Stimulated activated CD4-positive, alpha-beta T cell treated with anti-CD3 and anti-CD28 coated beads, Interleukin-2, amount 100 ng/mL, for 48 hours (primary cell): ENCODE results near the gene KNDC1.
A peak's percentile ranks its signal among the peaks of the same experiment; 100 is the strongest.
"Not testable (repeated sequence)": the region's sequence is repeated elsewhere in the genome, so short reads cannot be mapped to it uniquely, and the experiment has no call there.

Experiments used
- DNase-seq, 2 donors: peaks; one replicate each; pipeline ENCODE4 v3.0.0-alpha.2; 2020

The KNDC1 gene

GRCh38 chr10:133127291-133128125, 32.5 kb upstream of the KNDC1 start:
- DNase-seq, result peak; percentile 48

DNA sequence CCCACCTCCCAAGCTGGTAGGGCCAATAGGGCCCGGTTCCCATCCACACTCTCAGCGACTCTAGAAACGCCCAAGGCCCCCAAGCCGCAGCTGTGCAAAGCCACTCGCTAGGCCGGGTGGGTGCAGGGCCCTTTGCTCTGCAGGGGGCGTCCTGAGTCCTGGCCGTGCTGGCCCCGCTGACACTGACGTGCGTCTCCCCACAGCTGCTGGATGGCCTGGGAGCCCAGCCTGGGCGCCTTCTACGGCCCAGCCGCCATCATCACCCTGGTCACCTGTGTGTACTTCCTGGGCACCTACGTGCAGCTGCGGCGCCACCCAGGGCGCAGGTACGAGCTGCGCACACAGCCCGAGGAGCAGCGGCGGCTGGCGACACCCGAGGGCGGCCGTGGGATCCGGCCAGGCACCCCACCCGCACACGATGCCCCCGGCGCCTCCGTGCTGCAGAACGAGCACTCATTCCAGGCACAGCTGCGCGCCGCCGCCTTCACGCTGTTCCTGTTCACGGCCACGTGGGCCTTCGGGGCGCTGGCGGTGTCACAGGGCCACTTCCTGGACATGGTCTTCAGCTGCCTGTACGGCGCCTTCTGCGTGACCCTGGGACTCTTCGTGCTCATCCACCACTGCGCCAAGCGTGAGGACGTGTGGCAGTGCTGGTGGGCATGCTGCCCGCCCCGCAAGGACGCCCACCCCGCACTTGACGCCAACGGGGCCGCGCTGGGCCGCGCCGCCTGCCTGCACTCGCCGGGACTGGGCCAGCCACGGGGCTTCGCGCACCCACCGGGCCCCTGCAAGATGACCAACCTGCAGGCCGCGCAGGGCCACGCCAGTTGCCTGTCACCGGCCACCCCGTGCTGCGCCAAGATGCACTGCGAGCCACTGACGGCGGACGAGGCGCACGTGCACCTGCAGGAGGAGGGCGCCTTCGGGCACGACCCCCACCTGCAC, 31.6 kb upstream of the KNDC1 start:
- DNase-seq, result no peak

DNA sequence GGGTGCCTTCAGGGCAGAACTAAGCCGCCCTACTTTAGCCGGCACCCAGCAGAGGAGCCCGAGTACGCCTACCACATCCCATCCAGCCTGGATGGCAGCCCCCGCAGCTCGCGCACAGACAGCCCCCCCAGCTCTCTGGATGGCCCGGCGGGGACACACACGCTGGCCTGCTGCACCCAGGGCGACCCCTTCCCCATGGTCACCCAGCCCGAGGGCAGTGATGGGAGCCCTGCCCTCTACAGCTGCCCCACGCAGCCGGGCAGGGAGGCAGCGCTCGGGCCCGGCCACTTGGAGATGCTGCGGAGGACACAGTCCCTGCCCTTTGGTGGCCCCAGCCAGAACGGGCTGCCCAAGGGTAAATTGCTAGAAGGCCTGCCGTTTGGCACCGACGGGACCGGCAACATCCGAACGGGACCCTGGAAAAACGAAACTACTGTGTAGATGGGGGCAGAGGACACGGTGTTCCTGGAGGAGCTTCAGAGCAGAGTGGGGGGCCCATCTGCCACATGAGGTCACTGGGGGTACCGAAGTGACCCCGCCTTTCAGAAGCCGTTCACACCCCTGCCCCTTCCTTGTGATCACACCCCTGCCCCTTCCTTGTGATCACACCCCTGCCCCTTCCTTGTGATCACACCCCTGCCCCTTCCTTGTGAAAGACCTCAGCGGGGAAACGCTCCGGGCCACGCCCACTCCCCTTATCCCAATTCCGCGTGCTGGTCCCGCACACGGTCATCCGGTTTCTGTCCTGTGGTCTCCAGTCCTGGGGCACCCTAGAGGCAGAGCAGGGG, 30.8 kb upstream of the KNDC1 start:
- no peak for DNase-seq

- DNase-seq, result no peak
These were observed 30.0 kb upstream of the KNDC1 start for GRCh38 chr10:133129859-133130495.

GRCh38 chr10:133130602-133131001, 29.4 kb upstream of the KNDC1 start:
- no peak for DNase-seq

DNA sequence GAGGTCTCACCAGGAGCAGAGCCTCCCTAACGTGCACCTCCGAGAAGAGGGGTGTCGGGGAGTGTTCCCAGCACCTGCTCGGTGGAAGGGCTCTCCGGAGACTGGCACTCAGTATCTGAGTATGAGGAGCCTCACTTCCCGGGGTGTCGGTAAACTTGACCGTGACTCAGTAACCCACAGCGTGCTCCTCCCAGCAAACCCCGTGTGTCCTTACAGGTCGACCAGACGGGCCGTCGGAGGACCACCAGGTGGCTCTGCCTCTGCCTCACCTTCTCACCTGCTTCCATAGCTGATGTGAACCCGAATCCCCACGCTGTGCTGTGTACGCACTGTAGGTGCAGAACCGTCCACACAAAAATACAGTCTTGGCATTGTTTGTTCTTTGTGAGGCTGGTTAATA, 29.0 kb upstream of the KNDC1 start:
- DNase-seq, result no peak

DNA sequence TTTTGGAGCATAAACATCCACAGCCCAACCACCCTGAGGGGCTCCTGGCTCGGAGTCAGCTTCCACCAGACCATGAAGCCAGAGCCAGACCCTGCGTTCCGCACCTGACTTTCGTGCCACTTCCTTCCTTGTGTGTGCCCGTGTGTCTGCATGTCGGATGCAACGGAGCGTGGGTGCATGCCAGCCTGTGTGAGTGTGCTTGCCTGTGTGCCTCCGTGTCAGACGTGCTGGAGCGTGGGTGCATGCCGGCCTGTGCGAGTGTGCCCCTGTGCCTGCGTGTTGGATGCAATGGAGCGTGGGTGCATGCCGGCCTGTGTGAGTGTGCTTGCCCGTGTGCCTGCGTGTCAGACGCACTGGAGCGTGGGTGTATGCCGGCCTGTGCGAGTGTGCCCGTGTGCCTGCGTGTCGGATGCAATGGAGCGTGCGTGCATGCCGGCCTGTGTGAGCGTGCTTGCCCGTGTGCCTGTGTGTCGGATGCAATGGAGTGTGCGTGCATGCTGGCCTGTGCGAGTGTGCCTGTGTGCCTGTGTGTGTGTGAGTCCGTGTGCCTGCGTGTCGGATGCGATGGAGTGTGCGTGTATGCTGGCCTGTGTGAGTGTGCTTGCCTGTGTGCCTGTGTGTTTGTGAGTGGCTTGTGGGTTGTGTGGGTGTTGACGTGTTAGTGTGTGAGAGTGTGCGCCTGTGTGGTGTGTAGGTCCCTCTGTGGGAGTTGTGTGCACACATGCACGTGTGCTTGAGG, 28.1 kb upstream of the KNDC1 start:
- DNase-seq, result no peak

DNA sequence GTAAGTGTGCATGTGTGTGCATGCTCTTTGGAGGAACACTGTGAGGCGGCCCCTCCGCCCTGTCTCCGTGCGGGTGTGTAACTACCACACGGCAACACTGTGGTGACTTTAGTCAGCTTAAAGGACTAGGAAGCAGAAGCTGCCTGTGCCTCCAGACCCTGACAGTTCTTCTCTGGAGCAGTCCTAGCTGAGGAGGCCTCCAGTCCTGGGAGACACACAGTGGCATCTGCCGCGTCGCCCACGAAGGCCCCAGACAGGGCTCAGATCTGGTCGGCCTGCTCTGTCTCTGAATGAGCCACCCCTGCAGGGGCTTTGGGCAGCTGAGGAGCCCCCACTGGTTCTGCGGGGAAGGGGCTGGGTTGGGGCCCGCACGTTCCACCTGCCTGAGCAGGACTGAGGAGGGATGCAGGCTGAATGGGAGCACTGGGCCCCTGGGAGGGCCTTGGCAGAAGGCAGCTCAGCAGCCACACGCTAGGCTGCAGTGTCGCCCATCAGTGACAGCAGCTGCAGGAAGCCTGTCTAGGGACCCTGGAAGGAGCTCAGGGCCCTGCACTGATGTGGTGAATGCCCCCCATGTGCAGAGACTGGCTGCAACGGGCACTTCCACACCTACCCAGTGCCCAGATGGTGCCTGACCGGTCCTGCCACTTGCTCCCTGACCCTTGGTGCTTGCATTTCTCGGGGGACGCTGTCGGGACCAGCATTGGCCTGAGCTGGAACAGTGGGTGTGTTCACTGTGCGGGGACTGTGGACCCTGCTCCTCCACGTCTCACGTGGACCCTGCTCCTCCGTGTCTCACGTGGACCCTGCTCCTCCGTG, 27.3 kb upstream of the KNDC1 start:
- DNase-seq, result no peak

DNA sequence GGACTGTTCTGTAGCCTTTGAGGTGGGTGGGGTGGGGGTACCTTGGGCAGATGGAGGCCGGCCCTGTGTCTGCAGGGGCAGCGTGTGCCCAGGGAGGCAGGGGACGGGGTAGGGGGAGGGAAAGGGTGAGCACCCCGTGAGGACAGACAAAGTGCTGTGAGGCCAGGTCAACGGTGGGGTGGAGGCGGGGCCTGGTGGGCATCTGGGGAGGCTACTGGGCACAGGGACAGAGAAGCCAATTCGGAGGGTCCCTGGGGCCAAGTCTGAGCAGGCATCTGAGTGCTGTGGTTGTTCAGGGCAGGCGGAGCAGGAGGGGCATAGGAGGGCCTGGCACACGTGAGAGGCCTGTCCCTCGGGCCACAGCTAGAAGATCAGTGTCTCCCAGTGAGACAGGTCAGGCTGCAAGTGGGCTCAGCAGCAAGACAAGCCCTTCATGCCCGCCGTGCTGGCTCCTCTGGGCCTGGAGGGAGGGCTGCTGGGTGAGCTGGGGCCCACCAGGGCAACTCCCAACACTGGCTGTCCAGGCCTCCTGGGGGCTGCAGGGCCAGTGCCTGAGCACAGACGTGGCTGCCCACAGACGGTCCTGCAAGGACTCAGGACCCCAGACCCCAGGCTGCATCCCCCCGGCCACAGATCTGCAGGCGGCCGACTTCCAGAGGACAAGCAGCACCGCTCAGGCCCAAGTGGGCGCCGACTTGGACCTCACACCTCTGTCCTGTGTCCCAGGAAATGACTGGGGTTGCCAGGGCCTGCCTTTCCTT, 26.4 kb upstream of the KNDC1 start:
- no peak for DNase-seq

- no peak for DNase-seq
These were observed 25.5 kb upstream of the KNDC1 start for GRCh38 chr10:133134411-133135115.

GRCh38 chr10:133135116-133135465, 24.9 kb upstream of the KNDC1 start:
- no peak for DNase-seq

- not testable (repeated sequence) for DNase-seq
These were observed 22.4 kb upstream of the KNDC1 start for GRCh38 chr10:133137486-133138145.

DNA sequence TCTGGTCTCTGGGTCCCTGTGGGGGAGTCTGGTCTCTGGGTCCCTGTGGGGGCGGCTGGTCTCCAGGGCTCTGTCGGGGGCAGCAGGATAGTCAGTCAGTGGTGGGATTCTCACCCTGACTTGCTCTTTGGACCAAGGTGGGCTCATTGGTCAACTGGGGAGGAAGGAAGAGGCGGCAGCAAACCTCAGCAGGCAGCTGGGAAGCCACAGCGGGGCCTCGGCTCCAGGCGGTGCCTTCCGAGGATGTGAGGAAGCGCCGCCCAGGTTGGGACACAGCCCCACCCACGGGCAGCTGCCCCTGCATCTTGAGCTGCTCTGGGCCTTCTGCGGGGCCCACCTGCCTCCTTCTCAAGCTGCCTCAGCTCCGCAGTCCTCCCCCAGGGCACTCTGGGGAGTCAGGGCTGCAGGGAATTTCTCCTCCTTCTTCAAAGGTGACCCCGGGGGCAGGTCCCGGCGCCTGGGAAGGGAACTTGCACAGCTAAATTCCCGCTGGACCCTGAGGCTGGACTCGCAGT, 20.4 kb upstream of the KNDC1 start:
- DNase-seq, result no peak

DNA sequence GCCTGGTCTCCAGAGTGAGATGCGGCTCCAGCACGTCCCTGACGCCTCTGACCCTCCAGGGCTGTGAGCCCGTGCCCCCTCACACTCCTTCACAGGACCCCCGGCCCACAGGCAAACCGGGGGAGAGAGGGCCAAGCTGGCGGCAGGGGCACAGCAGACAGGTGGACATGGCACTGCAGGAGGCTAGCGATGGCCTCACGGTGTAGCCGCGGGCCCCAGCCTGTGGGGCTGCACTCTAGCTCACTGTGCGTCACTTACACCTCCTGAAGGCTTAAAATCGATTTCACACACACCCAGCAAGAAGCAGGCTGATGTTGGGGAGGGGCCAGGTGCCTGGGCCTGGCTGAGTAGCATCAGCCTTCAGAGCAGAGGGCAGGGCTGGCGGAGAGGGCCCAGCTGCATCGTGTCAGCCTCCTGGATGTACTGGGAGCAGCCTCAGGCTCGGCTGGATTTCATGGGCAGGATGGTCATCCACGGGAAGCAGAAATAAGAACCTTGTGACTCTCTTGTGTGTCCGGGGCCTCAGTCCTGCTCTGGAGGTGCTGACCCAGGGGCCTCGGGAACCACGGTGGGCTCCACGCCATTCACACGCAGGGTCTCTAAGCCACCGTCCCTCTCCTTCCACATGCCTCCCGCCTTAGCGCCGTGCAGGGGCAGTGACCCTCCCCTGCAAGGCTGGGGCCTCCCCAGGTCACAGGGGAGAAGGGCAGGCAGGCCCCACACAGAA, 19.4 kb upstream of the KNDC1 start:
- DNase-seq, result no peak

DNA sequence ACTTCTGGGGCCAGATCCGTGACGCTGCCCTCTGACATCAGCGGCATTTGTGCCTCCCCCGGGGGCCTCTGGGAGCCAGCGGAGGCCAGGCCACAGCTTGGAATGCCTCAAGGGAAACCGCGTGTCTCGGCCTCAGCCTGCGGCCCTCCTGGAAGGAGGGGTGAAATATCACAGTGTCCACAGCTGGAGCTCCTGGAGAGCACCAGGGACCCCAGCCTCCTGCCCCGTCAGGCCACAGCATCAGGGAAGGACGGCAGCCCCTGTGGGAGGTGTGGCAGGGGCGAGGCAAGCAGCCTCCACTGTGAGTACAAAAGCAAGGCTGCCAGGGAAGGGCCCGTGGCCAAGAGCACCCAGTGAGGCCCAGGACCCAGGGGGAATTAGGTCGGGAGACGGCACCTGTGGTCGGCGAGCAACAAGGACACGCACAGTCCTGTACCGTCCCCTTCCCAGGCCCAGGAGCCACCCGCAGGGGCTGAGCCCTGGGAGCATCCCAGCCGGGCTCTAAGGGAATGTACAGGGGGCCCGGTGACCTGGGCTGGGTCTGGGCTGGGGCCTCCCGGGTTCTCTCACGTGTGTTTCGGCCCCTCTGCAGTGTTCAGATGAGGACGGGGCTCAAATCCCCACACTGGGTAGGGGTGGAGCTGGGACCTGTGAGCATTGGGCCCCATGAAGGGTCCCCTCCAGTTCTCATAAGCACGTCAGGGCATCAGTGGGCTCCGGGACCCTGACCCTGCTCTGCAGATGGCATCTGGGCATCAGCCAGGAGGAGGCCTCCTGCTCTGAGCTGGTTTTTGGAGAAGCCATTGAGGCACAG, 18.7 kb upstream of the KNDC1 start:
- DNase-seq, result no peak

GRCh38 chr10:133141958-133142340, 18.1 kb upstream of the KNDC1 start:
- DNase-seq, result no peak

DNA sequence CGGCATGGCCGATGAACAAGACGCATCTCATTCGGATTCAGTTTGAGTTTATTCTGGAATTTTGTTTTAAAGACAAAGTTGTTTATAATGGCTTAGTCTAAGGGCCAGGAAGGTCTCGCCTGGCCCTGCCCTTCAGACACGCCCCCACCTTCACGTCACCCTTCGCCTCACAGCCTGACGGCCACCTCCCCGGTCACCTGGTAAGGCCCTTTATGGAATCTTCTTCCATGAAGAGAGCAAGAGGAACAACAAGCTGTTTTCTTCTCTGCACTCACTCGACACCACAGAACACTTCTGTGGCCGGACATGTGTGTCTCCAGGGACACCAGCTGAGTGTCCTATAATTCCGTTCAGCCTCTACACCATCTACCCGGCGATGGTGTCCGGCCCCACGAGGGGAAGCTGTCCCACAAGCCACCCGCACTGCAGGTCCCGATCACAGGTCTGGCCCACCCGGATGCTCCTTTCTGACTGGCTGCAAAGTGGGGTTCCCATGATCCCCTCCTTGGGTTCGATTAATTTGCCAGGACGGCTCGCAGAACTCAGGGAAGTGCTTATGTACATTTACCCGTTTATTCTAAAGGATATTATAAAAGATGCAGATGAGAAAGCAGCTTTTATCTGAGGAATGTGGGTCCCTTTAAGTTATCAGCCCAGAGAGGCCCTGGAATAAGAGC, 17.4 kb upstream of the KNDC1 start:
- DNase-seq, result no peak
